ENCODE results near the gene ARID1B.

DNA sequence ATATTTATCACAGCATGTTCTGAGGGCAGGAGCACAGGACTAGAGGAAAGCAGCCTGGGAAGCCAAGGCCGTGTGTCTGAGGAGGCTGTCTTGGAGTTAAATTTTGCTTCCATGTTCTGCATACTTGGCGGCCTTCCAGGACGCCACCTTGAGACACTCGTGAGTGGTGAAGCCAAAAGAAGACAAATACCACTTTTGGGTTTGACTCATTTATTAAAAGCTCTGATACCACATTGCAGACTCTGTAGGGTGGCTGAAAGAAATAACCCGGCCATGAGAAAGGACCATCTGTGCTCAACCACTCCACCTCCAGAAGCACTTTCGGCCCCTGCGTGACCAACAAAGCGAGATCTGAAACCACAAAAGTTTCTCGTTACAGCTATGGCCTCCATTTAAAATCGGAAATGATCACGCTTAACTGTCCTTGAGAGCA is 426.1 kb downstream of the ARID1B start:
- TF ChIP-seq, protein P1, sequence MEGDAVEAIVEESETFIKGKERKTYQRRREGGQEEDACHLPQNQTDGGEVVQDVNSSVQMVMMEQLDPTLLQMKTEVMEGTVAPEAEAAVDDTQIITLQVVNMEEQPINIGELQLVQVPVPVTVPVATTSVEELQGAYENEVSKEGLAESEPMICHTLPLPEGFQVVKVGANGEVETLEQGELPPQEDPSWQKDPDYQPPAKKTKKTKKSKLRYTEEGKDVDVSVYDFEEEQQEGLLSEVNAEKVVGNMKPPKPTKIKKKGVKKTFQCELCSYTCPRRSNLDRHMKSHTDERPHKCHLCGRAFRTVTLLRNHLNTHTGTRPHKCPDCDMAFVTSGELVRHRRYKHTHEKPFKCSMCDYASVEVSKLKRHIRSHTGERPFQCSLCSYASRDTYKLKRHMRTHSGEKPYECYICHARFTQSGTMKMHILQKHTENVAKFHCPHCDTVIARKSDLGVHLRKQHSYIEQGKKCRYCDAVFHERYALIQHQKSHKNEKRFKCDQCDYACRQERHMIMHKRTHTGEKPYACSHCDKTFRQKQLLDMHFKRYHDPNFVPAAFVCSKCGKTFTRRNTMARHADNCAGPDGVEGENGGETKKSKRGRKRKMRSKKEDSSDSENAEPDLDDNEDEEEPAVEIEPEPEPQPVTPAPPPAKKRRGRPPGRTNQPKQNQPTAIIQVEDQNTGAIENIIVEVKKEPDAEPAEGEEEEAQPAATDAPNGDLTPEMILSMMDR (conservative IDR thresholded peaks at IDR 0.05), result no peak
- no peak for TF ChIP-seq ZFX (IDR thresholded peaks at IDR 0.05)
